GM12878 (cell line): ENCODE results near the gene LSM14B. TPM values are rescaled to one million over a fixed set of nuclear protein-coding genes. Genes with fewer than 3 reads are reported as not detected.

ENCODE experiments used
- ATAC-seq: fragments of 200-7000 bp; cut with Tn5 transposase; 3 replicates; pipeline ENCODE4 v1.9.1; 2020; ENCODE audit warnings: mild to moderate bottlenecking, moderate library complexity
- BruUV-seq: library from RNA; stranded (reverse); fragments of 400-500 nt; replicated peaks from 2 replicates; lab custom pipeline; 2021; lab: Mats Ljungman, UMichigan
- CTCF ChIA-PET: fragments of 300-600 bp; sonication (Branson Sonifier 250); formaldehyde crosslinking; extraction: SDS; loops from one replicate; lab custom pipeline; 2021; ENCODE audit warnings: inconsistent platforms; lab: Yijun Ruan, JAX
- POLR2A ChIA-PET: fragments of 350-600 bp; formaldehyde crosslinking; extraction: SDS; loops from one replicate; lab custom pipeline; 2021; ENCODE audit warnings: inconsistent platforms; lab: Charles Lee
- RAD21 ChIA-PET: fragments of 300-600 bp; sonication (Branson Sonifier 250); formaldehyde crosslinking; loops from one replicate; lab custom pipeline; 2023; ENCODE audit warnings: antibody characterized with exemption; ENCODE audit not compliant: unreplicated experiment; lab: Charles Lee
- SMC1A ChIA-PET: fragments of 300-600 bp; sonication (Branson Sonifier 250); formaldehyde crosslinking; loops from one replicate; lab custom pipeline; 2023; ENCODE audit not compliant: unreplicated experiment, uncharacterized antibody; lab: Charles Lee
- DNase-seq: peaks from one replicate; pipeline ENCODE4 v3.0.0-alpha.2; 2011; ENCODE audit warnings: low read depth, low spot score
- FAIRE-seq: peaks from 3 replicates; lab custom pipeline; 2011; peaks lifted over from hg19 to GRCh38; lab: Jason Lieb, UNC
- H2AFZ ChIP-seq: 2 replicates; pipeline ENCODE4 v1.6.0; 2011; ENCODE audit warnings: low read depth, low read length, control low read depth; ENCODE audit not compliant: control insufficient read depth
- H3K27ac ChIP-seq: 2 replicates; pipeline ENCODE4 v1.5.1; 2011; ENCODE audit warnings: control low read depth; ENCODE audit not compliant: control insufficient read depth, insufficient read depth
- H3K27me3 ChIP-seq, 2 experiments: replicated peaks in 1 of 2; 2 replicates each; pipeline versions ENCODE4 v1.6.0 to v1.6.1; 2011; ENCODE audit warnings: low read length in 1 of 2; ENCODE audit not compliant: control insufficient read depth in 2 of 2, insufficient read depth in 2 of 2
- H3K36me3 ChIP-seq, 2 experiments: 2 replicates each; pipeline ENCODE4 v1.5.1; 2011; ENCODE audit warnings: low read length in 1 of 2; ENCODE audit not compliant: control insufficient read depth in 2 of 2, insufficient read depth in 2 of 2
- H3K4me1 ChIP-seq: 2 replicates; pipeline ENCODE4 v1.6.1; 2011; ENCODE audit warnings: mild to moderate bottlenecking, low read length, moderate library complexity, mixed read lengths; ENCODE audit not compliant: control insufficient read depth, insufficient read depth
- H3K4me2 ChIP-seq: 2 replicates; pipeline ENCODE4 v1.6.0; 2011; ENCODE audit warnings: control low read depth; ENCODE audit not compliant: control insufficient read depth, insufficient read depth
- H3K4me3 ChIP-seq: fragments of 200-600 bp; sonication (generic); 2 replicates; pipeline ENCODE4 v1.5.1; 2016
- H3K79me2 ChIP-seq: 2 replicates; pipeline ENCODE4 v1.6.0; 2011; ENCODE audit warnings: low read length; ENCODE audit not compliant: control insufficient read depth, insufficient read depth
- H3K9ac ChIP-seq: 2 replicates; pipeline ENCODE4 v1.8.0; 2011; ENCODE audit warnings: low read length, control low read depth, mixed read lengths; ENCODE audit not compliant: control insufficient read depth, insufficient read depth
- H3K9me3 ChIP-seq: replicated peaks from 3 replicates; pipeline ENCODE4 v1.5.1; 2011; ENCODE audit warnings: mild to moderate bottlenecking, low read length; ENCODE audit not compliant: control insufficient read depth, insufficient read depth
- H4K20me1 ChIP-seq: 2 replicates; pipeline ENCODE4 v1.6.0; 2011; ENCODE audit not compliant: control insufficient read depth, insufficient read depth
- HCFC1 ChIP-seq: fragments of 150-350 bp; IDR thresholded peaks from 2 replicates; pipeline ENCODE4 v1.6.1; 2014; ENCODE audit warnings: low read length
- IKZF1 ChIP-seq: fragments of 450-650 bp; conservative IDR thresholded peaks from 2 replicates; pipeline ENCODE4 v1.6.1; 2017; ENCODE audit warnings: antibody characterized with exemption, mild to moderate bottlenecking
- PAX5 ChIP-seq: IDR thresholded peaks from 2 replicates; pipeline ENCODE4 v1.6.1; 2011; ENCODE audit warnings: low read depth, low read length, borderline replicate concordance
- SIN3A ChIP-seq: IDR thresholded peaks from 2 replicates; pipeline ENCODE4 v1.6.1; 2012; ENCODE audit warnings: low read depth, low read length, improper control_type of control experiment
- STAT3 ChIP-seq: IDR thresholded peaks from 2 replicates; pipeline ENCODE4 v1.6.1; 2011; ENCODE audit warnings: low read depth, low read length, improper control_type of control experiment
- whole genome bisulfite sequencing: methylation state at CpG from one replicate; pipeline ENCODE4 v1.1.6; 2016; ENCODE audit warnings: low lambda C conversion rate; ENCODE audit not compliant: insufficient replicate concordance, insufficient coverage; ENCODE audit errors: missing lambda C conversion rate; 5-methylcytosine and 5-hydroxymethylcytosine counted together
- in situ Hi-C: fragments of 300-500 bp; cut with MboI; formaldehyde crosslinking; loops from 9 replicates; pipeline ENCODE4 v1.14.3; 2018; ENCODE audit warnings: mixed read lengths
- intact Hi-C: fragments of 100-400 bp; cut with micrococcal nuclease; formaldehyde crosslinking; loops from one replicate; pipeline ENCODE4 v1.14.2; 2022; ENCODE audit not compliant: unreplicated experiment
- polyA plus RNA-seq, 11 experiments: library from polyadenylated mRNA; depleted of rRNA in 4 of 11; unstranded in 6 of 11; stranded (reverse) in 5 of 11; fragments of >200 nt; fragmentation: Nextera tagmentation in 4 of 11; fragmentation: Illumina TruSeq in 1 of 11; extraction: Ambion mirVana in 4 of 11; extraction: Trizol in 1 of 11; gene quantifications; 1 replicate in 1 of 11; 2 replicates in 10 of 11; pipeline versions ENCODE4 v1.2.1 to v1.2.3, GENCODE V29; 2011 to 2016; ENCODE audit warnings: inconsistent platforms in 2 of 11, missing spikeins in 2 of 11, low read depth in 1 of 11
- total RNA-seq, 4 experiments: library from RNA; depleted of rRNA in 3 of 4; stranded (reverse); fragments of >200 nt in 3 of 4; fragmentation: Illumina TruSeq in 1 of 4; extraction: Trizol in 1 of 4; gene quantifications; 2 replicates each; pipeline versions ENCODE4 v1.2.1 to v1.2.3, GENCODE V29; 2013 to 2021
- TF ChIP-seq, protein P1 (sequence below): IDR thresholded peaks from 2 replicates; pipeline ENCODE4 v1.6.1; 2012; ENCODE audit warnings: low read length, inconsistent platforms
- TF ChIP-seq, protein P2 (sequence below): fragments of 450-650 bp; IDR thresholded peaks from 2 replicates; pipeline ENCODE4 v1.6.1; 2016; ENCODE audit warnings: mild to moderate bottlenecking

LSM14B gene
- total and polyA plus RNA-seq, 10 of the 15 experiments (the other 5 are each of a cell fraction or from before 2014, with no cell fraction given): 0.56 to 34.3 (median 15.6) TPM

DNA sequence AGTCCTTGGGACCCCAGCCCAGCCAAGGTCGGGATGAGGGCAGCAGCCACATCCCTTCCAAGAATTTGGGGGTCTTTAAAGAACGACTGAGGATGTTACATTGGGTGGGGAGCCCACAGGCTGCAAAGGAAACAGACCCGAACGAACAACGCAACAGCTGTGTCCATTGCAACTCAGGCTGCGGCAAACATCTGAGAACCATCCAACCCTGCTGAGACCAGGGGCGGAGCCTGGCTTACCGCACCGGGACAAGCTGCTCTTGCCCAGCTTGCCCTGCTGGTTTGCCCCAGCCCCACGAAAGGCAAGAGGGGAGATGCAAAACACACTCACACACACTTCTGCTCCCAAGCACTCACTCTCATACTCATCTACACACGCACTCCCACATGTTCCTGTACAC lies 35.0 kb upstream of the LSM14B start:
- DNase-seq (no peak), FAIRE-seq (no peak), ATAC-seq (no peak)
- no TSS peak for BruUV-seq
- Histone ChIP-seq H3K9me3 (peaks cover 2% of the 10 kb centered on the region; the same call in 1 of the 3 replicates), H3K4me2 (no peak overlapping the region), H3K4me1 (no peaks in the 10 kb centered on the region), H3K79me2 (no peaks in the 10 kb centered on the region), H4K20me1 (no peaks in the 10 kb centered on the region), H3K27ac (no peak overlapping the region), H3K27me3 (no peaks in the 10 kb centered on the region), H2AFZ (no peak overlapping the region), H3K4me3 (no peak overlapping the region), H3K36me3 (no peaks in the 10 kb centered on the region), H3K9ac (no peak overlapping the region)
- ChIA-PET POLR2A (no interaction called here), CTCF (no interaction called here), SMC1A (no interaction called here), RAD21 (no interaction called here)
- in situ Hi-C loops: loop anchor here (25.0 kb wide), 1 partner anchor 600 kb away; no protein-coding TSS in a partner anchor
- no peak for TF ChIP-seq PAX5
- no peak for TF ChIP-seq IKZF1
- TF ChIP-seq STAT3: no peak
- TF ChIP-seq, protein P1, sequence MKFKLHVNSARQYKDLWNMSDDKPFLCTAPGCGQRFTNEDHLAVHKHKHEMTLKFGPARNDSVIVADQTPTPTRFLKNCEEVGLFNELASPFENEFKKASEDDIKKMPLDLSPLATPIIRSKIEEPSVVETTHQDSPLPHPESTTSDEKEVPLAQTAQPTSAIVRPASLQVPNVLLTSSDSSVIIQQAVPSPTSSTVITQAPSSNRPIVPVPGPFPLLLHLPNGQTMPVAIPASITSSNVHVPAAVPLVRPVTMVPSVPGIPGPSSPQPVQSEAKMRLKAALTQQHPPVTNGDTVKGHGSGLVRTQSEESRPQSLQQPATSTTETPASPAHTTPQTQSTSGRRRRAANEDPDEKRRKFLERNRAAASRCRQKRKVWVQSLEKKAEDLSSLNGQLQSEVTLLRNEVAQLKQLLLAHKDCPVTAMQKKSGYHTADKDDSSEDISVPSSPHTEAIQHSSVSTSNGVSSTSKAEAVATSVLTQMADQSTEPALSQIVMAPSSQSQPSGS: no peak
- TF ChIP-seq, protein P2, sequence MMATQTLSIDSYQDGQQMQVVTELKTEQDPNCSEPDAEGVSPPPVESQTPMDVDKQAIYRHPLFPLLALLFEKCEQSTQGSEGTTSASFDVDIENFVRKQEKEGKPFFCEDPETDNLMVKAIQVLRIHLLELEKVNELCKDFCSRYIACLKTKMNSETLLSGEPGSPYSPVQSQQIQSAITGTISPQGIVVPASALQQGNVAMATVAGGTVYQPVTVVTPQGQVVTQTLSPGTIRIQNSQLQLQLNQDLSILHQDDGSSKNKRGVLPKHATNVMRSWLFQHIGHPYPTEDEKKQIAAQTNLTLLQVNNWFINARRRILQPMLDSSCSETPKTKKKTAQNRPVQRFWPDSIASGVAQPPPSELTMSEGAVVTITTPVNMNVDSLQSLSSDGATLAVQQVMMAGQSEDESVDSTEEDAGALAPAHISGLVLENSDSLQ: no peak
- no peak for TF ChIP-seq HCFC1
- no peak for TF ChIP-seq SIN3A
- intact Hi-C loops: no loop called here
- WGBS: 61% methylated on average over 11 of the region's 11 CpGs
